ENCODE data around the gene LARGE1.
"Not testable (repeated sequence)": the region's sequence is repeated elsewhere in the genome, so short reads cannot be mapped to it uniquely, and the experiment has no call there.

LARGE1 gene

DNA sequence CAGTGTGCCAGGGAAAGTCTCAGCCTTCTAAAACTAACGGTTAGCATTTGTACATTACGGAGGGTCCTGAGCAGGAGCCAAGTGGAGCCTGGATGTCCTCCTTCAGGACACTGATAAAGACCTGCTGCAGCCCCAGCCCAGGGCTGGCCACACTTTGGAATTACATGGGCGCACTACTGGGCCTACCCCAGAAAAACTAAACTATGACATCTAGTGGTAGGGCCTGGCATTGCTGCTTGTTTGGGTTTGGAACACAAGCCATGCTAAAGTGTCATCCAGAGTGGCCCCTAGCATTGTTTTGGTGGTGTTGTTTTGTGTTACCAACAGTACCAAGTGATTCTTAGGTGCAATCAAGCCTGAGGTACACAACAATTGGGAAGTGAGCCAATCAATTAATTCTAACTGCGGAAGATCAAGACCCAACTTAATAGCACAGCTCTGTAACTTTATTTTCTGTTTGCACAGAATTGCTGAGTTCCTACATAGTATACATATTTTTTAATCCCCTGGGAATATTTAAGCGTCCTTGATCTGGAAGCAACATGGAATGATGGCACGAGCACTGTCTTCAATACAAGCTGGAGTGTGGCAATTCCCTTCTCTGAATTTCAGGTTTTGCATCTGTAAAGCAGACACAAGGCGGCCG is 340.7 kb downstream of the LARGE1 start:
- DNase-seq: no peak

DNA sequence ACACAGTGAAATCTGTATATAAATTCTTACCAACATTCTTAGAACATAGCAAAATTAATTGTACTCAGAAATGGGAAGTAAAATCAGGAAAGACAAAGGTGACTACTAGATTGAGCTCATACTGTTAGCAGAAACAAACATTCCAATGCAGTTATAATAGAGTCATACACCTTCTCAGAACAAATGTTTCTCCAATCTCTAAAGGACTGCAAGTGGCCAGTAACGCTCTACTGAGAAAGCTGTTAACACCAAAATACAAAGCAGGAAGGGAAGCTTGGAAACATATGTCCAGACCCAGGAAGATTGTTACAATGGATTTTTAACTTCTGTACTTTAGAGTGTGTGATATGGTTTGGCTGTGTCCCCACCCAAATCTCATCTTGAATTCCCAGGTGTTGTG is 341.5 kb downstream of the LARGE1 start:
- no peak for DNase-seq

DNA sequence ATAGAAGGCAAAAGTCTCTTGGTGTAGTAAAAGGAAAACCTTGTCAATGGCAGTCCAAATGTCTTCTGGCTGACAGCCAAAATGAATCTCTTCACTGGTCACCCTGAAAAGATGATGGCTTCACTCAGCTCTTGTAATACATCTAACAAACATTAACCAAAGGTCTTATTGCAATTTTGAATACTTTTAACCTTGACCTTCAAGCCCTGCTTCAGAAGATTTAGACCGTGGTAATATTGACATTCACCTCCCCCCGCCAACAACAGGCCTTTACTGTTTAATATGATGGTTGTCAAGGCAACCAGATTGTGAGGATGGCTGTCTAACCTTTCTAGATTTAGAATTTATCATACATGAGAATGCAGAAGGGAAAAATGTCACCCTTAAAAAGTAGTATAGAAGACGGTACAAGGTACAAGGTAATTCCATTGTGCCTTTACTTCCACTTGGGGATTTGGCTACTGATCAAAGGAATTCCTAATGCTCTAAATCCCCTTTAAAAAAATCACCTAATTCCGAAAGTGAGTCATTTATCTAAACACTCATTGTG is 342.3 kb downstream of the LARGE1 start:
- DNase-seq: no peak

DNA sequence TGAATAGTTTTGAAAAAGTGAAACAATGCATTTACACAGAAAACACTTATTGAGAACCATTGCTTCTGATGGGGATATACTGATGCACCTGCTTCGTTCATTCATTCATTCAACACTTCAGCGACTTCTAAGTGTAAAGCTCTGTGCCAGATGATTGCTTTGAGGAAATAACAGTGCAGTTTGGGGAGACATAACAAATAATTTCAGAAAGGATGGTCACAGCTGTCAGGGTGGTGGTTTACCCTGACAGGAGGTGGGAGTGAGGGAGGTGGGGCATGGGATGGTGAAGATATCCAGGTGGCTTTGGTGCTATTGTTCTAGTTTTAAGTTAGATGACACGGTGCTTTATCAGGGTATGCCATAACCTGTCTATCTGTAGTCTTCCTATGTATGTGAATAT is 344.1 kb downstream of the LARGE1 start:
- no peak for DNase-seq

DNA sequence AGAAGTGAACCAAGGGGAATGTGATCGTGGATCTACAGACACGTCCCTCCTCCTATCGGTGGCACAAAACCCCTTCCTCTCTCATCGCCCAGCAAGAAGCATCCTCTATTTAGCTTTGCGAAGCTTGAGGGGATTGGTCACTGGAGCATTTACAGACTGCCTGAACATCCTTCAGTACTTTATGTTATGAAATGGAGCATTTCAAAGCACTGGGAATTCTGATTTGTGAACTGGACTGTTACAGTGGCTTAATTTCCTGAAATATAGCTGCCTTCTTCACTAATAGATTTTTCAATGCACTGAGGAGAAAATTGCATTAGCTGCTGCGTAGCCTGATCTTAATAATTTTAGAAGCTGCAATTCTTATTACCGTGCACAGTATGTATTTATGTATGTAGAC is 344.5 kb downstream of the LARGE1 start:
- no peak for DNase-seq

DNA sequence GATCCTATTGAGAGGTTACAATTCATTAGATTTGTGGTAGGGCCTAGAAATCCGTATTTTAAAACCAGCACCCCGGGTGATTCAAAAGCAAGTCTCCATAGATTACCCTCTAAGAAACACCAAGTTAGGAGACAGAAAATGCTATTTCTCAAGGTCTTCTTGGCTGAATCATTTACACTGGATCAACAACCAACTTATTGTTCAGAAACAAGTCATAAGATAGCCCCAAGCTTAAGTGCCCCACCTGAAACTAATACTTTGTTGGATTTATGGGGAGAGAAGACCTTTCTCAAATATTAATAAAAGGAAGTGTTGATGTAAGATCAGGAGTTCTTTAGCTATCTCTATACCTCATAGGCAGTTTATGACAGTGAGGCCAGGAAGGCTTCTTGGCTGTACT is 345.2 kb downstream of the LARGE1 start:
- DNase-seq: no peak

DNA sequence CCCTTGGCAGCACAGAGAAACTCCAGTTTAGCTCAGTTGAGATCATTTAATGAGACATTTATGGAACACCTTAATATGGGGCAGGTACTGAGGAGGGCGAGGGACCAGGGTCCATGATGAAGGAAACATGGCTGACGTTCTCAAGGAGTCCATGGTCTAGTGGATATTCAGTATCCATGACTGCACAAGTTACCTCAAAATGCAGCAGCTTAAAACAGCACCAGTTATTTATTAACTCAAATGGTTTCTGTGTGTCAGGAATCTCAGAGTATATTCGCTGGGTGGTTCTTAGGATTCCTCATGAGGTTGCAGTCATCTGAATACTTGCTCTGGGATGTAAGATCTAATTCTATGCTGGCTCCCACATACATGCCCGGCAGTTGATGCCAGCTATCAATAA is 346.8 kb downstream of the LARGE1 start:
- DNase-seq: no peak

DNA sequence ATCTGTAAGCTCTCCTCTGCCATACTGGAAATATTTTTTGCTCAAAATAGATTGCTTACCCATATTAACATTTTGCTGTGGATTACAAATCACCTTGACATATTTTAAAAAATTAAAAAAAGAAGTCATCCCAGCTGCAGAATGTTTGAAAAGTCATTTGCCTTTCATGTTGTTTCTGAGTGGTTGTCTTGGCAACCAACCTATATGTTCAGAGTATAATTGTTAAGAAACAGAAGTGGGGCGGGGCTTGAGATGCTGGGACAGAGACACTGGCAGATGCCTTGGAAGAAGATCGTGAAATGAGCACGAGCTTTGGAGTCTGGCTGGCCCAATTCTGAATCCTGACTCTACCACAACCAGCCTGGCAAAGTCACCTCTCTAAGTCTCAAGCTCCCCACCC is 348.2 kb downstream of the LARGE1 start:
- DNase-seq: no peak

DNA sequence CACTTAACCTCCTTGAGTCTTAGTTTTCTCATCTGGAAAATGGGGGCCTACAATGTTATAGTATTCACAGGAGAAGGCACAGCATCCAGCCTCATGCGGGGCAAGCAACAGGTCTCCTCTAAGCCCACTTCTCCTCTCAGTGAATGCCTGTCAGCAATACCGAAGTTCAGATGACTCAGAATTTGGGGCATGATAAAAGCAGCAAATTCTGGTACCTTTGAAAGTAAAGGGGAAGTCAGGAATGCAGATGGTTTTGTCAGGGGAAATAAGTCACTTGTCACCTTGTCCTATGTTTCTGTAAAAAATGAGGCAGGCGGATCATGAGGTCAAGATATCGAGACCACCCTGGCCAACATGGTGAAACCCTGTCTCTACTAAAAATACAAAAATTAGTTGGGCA is 350.2 kb downstream of the LARGE1 start:
- DNase-seq: no peak

DNA sequence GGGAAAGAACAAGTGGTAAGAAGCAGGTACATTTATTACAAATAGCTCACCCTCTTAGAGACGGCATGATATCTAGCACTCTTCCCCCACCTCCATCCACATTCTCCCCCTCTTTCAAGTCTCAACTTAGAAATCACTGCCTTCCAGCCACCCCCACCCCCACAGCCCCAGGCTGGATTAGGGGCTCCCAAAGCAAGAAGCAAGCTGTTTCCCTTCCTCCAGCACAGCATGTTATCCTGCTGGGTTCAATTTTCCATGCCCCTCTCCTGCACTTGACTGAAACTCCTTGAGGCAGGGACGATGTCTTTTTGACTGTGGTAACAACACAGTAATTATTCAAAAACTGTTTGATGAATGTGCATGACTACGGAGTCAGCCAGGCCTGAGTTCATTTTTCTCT is 350.7 kb downstream of the LARGE1 start:
- DNase-seq: no peak

DNA sequence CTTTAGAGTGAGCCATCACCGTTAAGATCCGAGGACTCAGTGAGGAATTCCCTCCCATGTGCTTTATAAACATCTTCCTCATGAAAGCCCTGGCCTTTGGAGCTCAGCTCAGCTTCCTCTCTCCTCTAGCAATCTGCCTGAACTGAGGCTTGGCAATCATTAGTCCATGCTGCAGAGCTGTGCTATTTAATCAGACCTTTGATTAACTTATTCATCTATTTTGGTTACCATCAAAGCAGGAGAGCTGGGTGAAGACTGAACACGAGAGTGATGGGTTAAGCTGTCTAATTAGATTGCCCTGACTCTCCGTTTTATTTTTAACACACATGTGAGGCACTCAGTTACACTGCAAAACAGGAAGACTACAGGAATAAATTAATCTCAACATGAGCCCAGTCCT is 351.3 kb downstream of the LARGE1 start:
- DNase-seq: no peak

DNA sequence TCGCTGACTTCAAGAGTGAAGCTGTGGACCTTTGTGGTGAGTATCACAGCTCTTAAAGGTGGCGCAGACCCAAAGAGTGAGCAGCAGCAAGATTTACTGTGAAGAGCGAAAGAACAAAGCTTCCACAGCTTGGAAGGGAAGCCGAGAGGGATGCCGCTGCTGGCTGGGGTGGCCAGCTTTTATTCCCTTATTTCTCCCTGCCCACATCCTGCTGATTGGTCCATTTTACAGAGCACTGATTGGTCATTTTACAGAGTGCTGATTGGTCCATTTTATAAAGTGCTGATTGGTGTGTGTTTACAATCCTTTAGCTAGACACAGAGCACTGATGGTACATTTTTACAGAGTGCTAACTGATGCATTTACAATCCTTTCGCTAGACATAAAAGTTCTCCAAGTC is 353.8 kb downstream of the LARGE1 start:
- not testable (repeated sequence) for DNase-seq

DNA sequence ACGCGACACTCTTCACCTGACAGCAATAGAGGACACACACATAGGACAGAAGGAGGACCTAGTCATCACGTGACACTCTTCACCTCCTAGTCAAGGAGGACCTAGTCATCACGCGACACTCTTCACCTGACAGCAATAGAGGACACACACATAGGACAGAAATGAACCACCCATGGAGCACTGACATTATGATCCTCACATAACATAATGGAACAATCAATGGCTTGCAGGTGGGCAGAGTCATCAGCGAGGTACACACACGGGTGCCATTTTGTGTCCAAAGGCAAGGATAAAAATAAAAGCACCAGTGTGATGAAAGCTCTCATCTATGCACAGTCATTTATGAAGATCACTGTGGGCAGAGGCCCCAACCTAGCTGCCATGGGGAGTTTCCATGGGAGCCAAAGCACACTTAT is 354.7 kb downstream of the LARGE1 start:
- no peak for DNase-seq

DNA sequence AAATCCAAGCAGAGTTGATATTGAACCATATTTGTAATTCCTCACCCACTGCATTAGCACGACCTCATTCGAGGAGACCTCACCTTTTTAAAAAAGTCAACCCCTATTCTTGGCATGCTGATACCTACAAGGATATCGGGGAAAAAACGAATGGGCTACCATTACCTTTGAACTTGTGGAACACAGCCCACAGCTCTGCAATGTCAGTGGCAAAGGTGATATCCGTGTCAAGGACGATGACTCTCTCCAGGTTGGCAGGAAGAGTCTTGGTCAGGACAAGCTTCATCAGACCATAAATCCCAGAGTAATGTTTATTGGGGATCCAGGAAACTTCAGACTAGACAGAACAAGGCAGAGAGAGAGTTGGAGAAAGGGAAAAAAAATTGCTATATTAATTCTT is 355.6 kb downstream of the LARGE1 start:
- DNase-seq: no peak

DNA sequence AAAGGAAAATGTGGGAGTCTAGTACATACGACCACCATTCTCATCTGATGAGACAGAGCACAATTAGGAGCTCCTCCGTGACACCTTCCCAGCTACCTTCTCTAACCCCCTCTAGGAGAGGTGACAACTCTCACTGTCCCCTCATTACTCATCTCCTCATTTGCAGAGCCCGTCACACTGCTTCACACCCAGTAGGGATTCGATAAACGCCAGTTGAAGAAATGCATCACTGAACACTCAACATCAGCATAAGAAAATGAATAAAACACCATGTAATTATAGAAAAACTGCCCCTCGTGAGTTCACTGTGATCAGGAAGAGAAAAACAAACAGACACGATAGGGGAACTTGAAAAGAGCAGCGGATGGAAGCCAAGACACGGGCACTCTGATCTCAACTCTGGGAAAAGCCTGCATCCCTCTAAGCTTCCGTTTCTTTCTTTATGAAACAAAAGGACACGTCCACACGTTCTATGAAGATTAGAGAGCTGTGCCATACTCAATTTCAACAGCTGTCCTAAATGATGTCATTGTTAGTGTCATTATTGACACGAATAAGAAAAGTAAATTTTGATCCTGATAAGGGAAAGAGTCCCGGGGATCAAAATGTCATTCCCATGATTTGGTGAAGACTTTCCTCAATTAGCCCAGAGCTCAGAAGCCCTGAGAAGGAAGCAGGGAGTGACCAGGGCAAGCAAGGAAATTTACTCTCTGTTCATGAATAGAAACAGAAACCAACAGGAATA is 356.9 kb downstream of the LARGE1 start:
- no peak for DNase-seq

DNA sequence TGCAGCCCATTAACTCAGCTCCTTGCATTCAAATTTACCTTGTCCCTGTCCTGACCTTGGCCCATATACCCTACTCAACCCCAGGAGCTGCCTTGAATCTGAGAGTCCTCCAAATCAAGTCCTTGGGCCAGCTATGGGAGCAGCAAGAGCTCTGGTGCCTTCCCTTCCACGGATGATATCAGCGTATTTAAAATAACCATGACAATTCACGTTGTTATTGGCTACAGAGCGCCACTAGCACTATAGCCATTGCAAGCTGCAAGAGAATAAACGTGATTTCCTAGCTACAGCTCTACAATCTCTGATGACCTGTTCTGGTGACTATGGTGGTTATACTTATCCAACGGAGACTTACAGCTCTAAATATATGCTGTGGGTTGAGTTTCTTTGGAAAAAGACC is 357.8 kb downstream of the LARGE1 start:
- no peak for DNase-seq

DNA sequence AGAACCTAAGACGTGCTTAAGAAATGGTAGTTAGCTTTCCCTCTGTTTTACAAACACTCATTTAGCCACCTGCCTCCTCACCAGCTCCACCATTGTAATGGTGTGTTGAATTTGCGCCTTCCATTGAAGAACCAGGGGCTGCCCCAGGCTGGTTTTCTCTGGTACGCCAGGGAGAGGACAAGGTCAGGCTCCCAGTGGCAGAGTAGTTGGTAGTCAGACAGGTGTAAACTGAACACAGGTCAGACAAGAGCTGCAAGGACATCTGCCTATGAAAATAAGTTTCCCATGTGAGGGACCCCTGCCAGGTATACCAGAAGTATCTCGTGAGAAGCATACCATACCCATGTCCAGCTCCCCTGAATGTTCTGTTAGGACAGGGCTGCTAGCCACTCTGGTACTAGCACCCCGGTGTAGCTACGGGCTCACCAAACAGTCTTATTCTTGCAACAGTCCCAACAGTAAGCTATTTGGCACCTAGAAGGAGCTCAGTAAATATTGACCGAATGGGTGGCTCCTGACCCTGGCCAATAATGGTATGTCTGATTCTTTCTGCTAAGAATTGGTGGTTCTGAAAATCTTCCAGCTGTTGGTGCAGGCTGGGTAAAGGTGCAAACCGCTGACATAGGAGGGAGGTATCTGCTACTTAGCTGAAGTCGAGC is 359.0 kb downstream of the LARGE1 start:
- no peak for DNase-seq

DNA sequence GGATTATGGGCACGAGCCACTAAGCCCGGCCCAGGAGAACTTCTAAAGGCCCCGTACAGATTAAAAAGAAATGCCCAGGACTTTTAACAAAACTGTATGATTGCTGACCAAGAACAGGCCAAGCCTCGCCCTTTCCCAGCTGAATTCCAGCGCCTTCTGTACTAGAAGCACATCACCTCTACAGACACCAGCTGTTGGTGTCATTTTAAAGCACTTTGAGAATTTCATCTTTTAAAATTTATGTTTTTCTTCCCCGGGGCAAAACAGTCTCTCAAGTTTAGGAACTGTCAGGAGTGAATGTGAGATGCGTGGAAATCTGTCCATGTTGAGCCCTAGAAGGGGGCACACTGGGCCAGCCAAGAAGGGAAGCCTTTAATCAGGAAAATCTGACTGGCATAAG is 362.4 kb downstream of the LARGE1 start:
- no peak for DNase-seq

DNA sequence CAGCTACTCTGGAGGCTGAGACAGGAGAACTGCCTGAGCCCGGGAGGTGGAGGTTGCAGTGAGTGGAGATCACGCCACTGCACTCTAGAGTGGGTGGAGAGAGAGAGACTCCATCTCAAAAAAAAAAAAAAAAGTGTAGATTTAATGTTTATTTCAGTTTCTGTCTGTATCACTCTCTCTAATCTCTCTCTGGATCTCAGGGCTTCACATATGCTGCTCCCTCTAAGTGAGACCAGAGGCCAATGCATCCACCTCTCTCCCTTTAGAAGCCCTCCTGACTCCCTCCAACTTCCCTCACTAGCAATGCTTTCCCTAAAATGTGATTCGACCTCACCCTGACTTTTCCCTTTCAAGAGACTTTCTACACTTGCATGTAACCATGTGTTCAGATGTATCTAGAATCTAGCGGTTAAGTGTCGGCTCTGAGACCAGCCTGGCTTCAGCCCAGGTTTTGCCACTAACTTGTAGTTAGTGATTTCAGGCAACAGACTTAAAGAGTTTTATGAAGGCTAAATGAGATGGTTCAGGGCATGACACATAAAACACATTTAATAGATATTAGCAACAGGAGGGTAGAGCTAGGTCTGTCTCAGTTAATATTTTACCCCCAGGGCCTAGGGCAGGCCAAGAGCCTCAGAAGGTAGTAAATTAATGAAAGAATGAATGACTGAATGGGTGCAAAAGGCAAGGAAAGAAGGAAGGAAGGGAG is 364.3 kb downstream of the LARGE1 start:
- no peak for DNase-seq

DNA sequence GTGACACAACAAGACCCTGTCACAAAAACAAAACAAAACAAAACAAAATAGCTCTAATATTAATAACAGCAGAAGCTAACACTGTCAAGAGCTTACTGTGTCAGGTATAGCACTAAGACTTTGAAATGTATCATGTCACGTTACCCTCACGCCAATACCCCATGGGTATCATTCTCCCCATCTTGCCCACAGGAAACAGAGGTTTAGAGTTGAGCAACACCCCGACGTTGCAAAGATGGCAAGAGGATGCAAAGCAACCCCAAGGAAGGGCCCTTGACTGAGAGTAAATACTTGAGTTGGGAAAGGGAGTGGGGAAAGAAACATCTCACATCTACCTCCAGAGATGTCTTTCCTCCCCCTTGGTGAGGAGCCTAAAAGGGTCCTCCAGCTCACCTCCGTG is 366.8 kb downstream of the LARGE1 start:
- no peak for DNase-seq

DNA sequence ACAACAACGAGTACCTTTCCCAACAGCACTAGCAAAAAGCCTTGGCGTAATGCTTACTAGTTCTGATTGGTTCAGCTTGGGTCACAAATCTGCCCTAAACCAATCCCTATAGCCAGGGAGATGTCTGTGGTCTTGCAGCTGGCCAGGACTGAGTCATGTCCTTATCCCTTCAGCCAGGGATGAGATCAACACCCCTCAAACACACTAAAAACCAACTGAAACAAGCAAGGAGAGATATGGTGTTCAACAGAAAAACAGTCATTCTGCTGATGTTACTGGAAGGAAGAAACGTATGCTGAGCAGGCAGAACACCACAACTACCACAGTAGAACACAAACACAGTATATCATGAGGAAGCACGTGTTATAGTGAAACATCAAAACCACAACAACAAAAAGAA is 375.6 kb downstream of the LARGE1 start:
- DNase-seq: no peak

DNA sequence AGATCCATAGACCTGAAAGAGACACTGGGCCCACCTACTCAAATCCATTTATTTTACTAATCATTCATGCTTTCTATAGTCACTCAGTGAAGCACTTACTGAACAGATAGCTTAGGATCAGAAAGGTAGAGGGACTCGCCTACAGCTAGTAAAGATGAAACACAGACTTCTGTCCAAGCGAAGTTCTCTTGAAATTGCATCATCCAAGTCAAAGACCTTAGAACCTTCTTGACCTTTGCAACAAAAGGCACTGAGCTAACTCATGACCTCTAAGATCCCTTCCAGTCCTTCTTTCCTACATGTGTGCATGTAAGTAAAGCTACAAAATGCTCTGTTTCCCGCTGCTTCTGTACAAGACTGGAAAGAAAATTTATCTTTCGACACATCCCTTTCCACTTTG is 377.6 kb downstream of the LARGE1 start:
- DNase-seq: no peak

DNA sequence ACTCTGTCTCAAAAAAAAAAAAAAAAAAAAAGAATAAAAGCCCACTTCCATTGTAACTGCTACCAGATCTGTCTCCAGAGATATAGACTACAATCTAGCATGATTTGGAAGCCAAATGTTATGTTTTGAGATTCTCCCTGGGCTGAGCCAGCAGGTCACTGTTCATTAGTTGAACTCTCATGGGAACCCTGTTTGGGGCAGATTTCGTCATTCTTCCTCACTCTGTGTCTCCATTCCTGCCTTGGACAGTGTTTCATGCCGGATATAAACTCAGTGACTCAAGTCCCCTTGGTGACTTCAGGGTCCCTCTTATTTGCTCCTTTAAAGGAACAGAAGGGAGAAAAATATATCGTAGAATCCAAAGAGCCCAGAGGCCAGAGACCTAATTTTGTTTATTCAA is 378.1 kb downstream of the LARGE1 start:
- DNase-seq: no peak
